HG03103 (cell line): ENCODE data around the gene HEMGN.

ENCODE experiments used
- ATAC-seq: cut with Tn5 transposase; IDR thresholded peaks from one replicate; pipeline ENCODE4 v1.9.1; 2021; ENCODE audit warnings: low read depth; ENCODE audit not compliant: unreplicated experiment

The HEMGN gene

GRCh38 chr9:97903177-97903576, 34.8 kb downstream of the HEMGN start:
- no peak for ATAC-seq

DNA sequence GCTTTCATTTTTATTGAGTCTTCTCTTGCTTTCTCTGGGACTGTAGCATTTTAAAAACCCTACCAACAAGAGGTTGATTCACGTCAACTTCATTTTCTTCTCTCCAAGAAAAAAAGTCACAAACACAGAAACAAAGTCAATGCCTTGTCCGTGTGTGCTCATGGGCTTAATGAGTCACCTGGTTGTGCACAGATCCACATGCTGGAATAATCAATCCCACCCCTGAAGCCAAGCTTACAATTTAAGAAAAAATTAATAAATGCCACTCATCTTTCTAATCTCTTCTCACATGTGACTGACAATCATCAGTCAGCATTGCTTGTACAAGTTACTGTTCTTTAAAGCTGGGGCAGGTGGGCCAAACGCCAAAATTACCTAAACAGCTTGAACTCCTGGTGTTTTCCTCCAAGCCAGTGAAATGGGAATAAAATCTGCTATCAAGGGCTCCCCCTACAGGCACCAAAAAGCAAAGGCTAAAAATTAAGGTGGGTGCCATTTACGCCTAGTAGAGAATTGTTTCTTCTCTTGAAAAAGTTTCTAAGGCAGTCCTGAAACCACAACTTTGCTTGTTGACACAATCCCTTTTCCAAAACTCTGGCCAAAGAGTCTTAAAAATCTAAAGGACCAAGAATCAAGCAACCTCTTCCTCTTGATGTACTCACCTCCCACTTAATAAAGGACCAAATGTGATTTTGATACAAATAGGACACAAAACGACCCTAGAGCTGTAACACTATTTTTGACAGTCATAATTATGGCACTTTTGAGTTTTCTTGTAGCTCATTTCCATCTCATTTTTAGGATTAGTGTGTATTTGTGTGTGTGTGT, 37.0 kb downstream of the HEMGN start:
- no peak for ATAC-seq

- ATAC-seq: no peak
Measured at GRCh38 chr9:97900103-97900737, 37.8 kb downstream of the HEMGN start.

- no peak for ATAC-seq
Measured at GRCh38 chr9:97895695-97896332, 42.2 kb downstream of the HEMGN start.

DNA sequence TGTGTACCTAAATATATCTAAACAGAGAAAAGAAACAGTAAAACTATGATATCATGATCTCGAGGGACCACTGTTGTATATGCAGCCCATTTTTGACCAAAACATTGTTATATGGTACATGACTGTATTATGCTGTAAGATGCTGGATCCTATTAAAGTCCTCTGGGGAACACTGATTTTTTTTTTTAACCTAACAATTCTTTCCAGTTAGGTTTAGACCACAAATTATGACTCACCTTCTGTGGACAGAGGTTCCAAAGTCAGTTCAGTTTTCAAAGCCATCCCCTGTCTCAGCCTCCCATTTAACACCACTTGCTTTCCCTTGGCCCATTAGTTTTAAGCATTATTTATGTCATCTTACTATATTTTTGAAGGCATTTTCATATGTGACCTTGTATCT, 42.8 kb downstream of the HEMGN start:
- no peak for ATAC-seq

DNA sequence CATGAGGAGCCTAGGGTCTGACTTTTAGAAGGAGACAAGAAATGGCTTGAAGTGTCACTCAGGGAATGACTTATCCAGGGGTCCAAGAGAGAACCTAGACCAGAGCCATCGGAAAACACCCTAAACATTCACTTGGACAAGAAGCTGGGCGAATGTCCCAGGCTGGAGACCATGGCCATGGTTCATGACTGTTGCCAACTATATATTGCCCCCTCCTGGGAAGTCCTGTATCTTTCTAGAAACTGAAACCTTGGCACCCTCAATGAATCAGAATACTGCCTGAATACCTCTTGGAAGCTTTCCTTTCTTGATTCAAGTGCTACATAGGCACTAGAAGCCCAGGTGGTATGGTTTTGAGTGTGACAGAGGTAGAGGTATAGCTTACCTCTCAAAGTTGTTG, 45.6 kb downstream of the HEMGN start:
- no peak for ATAC-seq

- ATAC-seq: no peak
Measured at GRCh38 chr9:97891736-97892135, 46.2 kb downstream of the HEMGN start.

DNA sequence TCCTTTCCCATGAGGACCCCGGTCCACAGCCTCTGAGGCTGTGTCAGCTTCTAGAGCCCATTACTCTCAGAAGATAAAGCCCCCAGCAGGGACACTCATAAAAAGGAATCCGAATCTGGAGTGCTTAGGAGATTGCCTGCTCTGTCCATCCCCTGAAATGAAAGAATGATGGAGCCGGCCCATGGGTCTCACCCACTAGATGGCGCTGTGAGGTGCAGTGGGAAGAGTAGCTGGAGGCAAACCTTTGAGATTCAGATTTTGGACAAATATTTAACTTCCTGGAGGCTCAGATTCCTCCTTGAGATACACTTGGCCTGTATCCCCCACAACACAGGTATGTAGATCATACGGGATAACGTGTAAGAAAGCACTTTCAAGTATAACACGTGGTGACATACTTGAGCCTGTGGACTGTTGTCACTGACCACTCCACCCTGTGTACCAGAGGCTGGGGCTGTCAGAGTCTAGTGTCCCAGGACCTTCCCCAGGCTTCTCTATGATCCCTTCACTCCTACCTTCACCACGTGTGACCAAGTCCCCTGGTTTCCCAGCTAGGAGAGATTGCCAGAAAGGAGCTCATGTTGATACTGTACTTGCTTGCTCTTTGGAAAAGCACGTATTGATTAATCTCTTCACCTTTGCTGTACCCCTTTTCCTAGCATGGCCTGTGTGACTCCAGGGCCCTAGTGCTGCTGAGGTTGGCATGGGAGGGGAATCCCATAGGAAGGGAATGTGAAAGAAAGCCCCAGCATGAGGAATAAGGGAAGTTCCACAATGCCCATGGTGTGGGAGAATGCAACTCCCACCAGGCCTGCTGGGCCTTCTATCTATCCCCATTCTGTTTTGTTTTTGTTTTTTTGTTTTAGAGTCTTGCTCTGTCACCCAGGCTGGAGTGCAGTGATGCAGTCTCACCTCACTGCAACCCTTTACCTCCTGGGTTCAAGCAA, 47.8 kb downstream of the HEMGN start:
- no peak for ATAC-seq

GRCh38 chr9:97880336-97880735, 57.6 kb downstream of the HEMGN start:
- no peak for ATAC-seq
